Adrenal gland (tissue), 5 donors: ENCODE measurements around the gene CNOT2.

Experiments used
- POLR2A ChIP-seq, 2 donors: fragments of 450-650 bp; IDR thresholded peaks; one replicate each; pipeline ENCODE4 v1.6.1; 2017; ENCODE audit warnings: antibody characterized with exemption in 2 of 2, mild to moderate bottlenecking in 2 of 2, moderate library complexity in 1 of 2
- TF ChIP-seq, protein P1 (sequence below), 6 experiments: fragments of 450-650 bp in 4 of 6; fragments of 200-600 bp in 2 of 6; sonication (generic) in 1 of 6; IDR thresholded peaks; 1 replicate in 5 of 6; 2 replicates in 1 of 6; pipeline versions ENCODE4 v1.5.1 to v1.8.0; 2016 to 2021; ENCODE audit warnings: antibody characterized with exemption in 6 of 6, mild to moderate bottlenecking in 2 of 6, moderate library complexity in 1 of 6
- donor health status: DM: no; HTN: no; CAD: no.

- TF ChIP-seq, protein P1, sequence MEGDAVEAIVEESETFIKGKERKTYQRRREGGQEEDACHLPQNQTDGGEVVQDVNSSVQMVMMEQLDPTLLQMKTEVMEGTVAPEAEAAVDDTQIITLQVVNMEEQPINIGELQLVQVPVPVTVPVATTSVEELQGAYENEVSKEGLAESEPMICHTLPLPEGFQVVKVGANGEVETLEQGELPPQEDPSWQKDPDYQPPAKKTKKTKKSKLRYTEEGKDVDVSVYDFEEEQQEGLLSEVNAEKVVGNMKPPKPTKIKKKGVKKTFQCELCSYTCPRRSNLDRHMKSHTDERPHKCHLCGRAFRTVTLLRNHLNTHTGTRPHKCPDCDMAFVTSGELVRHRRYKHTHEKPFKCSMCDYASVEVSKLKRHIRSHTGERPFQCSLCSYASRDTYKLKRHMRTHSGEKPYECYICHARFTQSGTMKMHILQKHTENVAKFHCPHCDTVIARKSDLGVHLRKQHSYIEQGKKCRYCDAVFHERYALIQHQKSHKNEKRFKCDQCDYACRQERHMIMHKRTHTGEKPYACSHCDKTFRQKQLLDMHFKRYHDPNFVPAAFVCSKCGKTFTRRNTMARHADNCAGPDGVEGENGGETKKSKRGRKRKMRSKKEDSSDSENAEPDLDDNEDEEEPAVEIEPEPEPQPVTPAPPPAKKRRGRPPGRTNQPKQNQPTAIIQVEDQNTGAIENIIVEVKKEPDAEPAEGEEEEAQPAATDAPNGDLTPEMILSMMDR (IDR thresholded peaks at IDR 0.05): no peak
- TF ChIP-seq POLR2A (IDR thresholded peaks at IDR 0.05): no peak
These were observed 160.6 kb downstream of the CNOT2 start for GRCh38 chr12:70403826-70404225.
